Measurements from ENCODE around the gene SNRNP40.

The SNRNP40 gene

DNA sequence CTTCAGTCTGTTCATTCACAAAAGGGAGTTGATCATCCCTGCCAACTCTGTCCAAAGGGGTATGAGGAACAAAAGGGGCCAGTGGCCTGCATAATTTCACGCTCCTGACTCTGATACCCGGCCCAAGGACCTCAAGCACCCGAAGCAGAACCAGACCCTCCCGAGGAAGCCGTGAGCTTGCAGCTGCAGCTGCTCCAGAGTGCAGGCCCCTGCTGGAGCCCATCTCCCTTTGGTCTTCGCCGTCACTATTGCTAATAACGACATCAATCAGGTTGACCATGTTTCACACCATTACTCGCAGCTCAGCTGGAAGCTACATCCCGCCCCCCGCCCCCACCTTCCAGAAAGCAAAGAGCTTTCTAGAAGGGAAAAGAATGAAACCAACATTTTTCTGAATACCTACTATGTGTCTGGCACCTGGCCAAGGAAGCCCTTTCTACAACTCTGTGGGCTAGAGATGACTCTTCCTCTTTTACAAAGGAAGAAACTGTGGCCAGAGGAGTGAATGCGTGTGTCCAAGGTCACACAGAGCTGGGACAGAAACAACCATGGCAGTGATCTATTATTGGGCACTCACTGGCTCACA lies 62.4 kb downstream of the SNRNP40 start:
- no peak for DNase-seq (ENCODE audit: low spot score)
- no peak for FAIRE-seq

DNA sequence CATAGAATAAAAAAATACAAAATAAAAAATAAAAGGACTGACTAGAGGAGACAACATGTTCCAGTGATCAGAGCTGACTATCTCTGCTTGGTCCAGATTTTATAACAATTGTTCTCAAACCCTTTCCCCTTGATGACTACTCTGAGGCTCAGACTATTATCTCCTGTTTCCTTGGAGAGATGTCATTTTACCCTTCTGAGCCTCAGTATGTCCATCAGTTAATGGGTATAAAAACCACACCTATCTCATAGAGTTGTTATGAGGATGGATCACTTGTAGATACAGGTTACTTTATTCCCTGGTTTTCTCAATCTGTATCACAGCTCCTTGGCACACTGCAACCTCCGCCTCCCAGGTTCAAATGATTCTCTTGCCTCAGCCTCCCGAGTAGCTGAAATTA lies 63.9 kb downstream of the SNRNP40 start:
- DNase-seq (ENCODE audit: low spot score) (no peak), FAIRE-seq (no peak)

GRCh38 chr1:31231802-31232201 lies 64.8 kb downstream of the SNRNP40 start:
- FAIRE-seq (no peak), DNase-seq (ENCODE audit: low spot score) (no peak)

DNA sequence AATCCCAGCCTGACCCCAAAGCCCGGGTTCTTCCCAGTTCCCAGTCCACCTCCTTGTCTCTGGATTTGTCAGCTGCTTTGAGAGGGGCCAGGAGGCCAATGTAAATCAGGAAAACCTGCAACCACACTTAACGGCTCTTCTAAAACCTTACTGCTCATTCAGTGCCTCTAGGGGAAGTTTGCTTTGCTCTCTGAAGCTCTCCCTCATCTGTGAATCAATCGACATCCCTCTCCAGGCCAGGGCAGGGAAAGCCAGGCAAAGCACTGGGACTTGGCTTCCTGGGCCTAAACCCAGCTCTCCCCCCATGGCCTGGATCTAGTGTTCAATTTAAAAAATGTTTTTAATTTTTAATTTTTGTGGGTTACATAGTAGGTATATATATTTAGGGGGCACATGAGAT lies 66.2 kb downstream of the SNRNP40 start:
- DNase-seq (ENCODE audit: low spot score), result no peak
- FAIRE-seq, result no peak

- FAIRE-seq (no peak), DNase-seq (ENCODE audit: low spot score) (no peak)
These were observed 67.6 kb downstream of the SNRNP40 start for GRCh38 chr1:31228986-31229385.

GRCh38 chr1:31227891-31228568 lies 68.6 kb downstream of the SNRNP40 start:
- no peak for FAIRE-seq
- no peak for DNase-seq (ENCODE audit: low spot score)

- FAIRE-seq, result no peak
These were observed 72.5 kb downstream of the SNRNP40 start for GRCh38 chr1:31224068-31224467.

DNA sequence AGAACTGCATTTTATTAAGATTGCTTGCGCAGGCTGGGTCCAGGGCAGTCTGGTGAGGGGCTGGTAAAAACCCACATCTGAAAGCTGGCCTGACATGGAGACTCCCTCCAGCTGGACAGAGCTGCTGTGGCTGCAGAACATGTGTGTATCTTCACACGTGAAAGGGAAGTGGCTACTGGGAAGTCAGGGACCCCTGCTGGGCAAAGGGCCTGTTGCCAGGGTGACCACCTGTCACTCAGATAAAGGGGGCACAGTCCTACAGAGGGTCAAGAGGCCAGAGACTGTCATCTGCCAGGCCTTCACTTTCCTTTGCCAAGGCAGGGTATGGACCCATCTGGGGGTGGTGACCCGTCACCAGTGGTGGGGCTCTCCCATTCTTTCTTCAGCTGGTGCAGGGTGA lies 74.4 kb downstream of the SNRNP40 start:
- DNase-seq (ENCODE audit: low spot score) (no peak), FAIRE-seq (no peak)

More at GRCh38 chr1:31224068-31224467, 72.5 kb downstream of the SNRNP40 start:
- no peak for DNase-seq (ENCODE audit: low spot score)

DNA sequence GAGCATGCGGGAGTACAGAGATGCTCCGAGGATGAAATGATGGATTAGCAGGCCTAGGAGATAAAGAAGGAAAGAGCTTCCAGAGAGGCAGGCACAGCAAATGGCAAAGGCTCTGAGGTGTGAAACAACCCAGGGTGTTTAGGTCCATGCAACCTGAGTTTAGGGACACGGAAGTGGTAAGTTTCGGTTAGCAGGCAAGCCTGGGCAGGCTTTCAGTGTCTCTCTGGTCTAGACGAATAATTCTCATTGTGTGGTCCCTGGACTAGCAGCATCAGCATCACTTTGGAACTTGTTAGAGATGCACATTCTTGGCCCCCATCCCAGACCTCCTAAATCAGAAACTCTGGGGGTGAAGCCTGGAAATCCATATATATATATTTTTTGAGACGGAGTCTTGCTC lies 75.5 kb downstream of the SNRNP40 start:
- DNase-seq (ENCODE audit: low spot score), result no peak
- no peak for FAIRE-seq

- DNase-seq (ENCODE audit: low spot score) (no peak), FAIRE-seq (no peak)
These were observed 77.1 kb downstream of the SNRNP40 start for GRCh38 chr1:31219489-31219888.

DNA sequence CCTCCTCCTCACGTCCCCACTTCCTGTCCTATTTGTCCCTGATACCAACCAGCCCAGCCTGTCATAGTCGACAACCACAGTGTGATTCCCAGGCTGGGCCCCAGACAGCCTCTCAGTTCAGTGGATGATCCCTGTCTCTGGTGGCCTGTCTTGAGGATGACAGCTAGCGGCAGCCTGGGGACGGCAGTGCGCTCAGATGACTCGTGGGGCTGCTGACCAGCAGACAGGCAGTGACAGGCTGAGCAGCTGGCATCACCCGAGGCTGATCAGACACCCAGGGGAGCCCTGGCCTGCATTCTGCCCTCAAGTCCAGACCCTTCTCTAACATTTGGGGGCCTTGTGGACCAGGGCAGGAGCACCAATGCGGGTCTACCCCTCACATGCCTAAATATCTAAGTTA lies 77.9 kb downstream of the SNRNP40 start:
- DNase-seq (ENCODE audit: low spot score), result no peak
- FAIRE-seq, result no peak

DNA sequence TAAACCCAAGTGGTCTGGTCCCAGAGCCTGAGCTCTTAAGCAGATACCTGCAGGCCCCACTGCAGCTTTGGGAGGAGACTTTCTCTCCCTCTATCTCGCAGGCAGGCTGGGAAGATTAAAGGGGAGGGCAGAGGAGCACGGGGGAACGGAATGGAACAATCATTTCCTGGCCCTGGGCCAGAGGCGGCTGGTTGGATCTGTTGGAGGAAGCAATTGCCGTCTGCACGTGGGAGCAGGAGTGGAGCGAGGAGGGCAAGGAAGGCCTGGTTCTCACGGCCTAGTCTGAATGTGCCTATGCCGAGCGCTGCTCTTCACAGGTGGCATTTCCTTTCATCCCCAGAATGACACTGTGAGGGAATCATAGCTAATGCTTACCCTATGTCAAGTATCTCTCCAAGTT lies 80.6 kb downstream of the SNRNP40 start:
- peak; percentile 5 for FAIRE-seq
- DNase-seq (ENCODE audit: low spot score), result no peak

GRCh38 chr1:31215065-31215570 lies 81.5 kb downstream of the SNRNP40 start:
- DNase-seq (ENCODE audit: low spot score) (no peak), FAIRE-seq (no peak)

DNA sequence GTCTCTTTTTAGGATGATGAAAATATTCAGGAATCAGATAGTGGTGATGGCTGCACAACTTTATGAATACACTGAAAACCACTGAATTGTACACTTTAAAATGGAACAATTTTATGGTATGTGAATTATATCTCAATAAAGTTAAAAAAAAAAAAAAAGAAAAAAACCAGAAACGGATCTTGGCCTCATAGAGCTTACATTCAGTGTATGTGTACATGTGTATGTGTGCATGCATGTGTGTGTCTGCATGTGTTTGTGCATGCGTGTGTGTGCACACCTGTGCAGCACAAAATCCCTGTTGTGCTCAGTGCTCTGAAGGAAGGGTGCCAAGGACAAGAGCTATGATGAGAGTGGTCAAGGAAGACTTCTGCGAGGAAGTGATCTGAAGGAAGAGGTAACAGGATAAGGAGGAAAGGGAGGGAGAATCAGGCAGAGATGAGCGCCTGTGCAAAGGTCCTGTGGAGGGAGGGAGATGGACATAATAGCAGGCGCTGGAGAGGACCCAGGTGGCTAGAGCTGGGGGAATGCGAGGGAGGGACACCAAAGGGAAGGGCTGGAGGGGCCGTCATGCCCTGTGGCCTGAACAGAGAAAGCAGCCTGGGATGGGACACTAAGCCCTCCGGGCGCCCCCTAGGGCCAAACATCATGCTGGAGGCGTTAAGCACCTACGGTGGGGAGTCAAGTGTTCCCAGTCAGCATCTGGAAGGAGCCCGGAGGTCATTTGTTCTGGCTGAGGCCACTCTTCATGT lies 82.1 kb downstream of the SNRNP40 start:
- DNase-seq (ENCODE audit: low spot score) (no peak), FAIRE-seq (no peak)

Measured in urothelium cell line (cell line).